Motor neuron (in vitro differentiated cells): Measurements from ENCODE around the gene PLCL1. TPM values are rescaled to one million over a fixed set of nuclear protein-coding genes. Genes with fewer than 3 reads are reported as not detected.
A peak's percentile ranks its signal among the peaks of the same experiment; 100 is the strongest.

Experiments used
- ATAC-seq, 8 experiments: fragments of 200-7000 bp; cut with Tn5 transposase; replicated peaks in 6 of 8; 2 replicates each; pipeline ENCODE4 v1.8.0; 2021; ENCODE audit warnings: mild to moderate bottlenecking in 8 of 8, moderate library complexity in 8 of 8
- H3K27ac ChIP-seq, 2 donors: fragments of 250-450 bp; sonication (Bioruptor Pico); 2 replicates each; pipeline ENCODE4 v1.9.0; 2021; ENCODE audit warnings: antibody characterized with exemption in 2 of 2, mild to moderate bottlenecking in 2 of 2, moderate library complexity in 1 of 2
- H3K4me1 ChIP-seq, 2 donors: fragments of 250-450 bp; sonication (Bioruptor Pico); replicated peaks in 1 of 2; 2 replicates each; pipeline ENCODE4 v1.6.1; 2021; ENCODE audit warnings: antibody characterized with exemption in 2 of 2, mild to moderate bottlenecking in 2 of 2, moderate library complexity in 1 of 2
- H3K4me3 ChIP-seq, 5 donors: fragments of 250-450 bp; sonication (Bioruptor Pico); 2 replicates each; pipeline ENCODE4 v1.9.0; 2021; ENCODE audit warnings: antibody characterized with exemption in 5 of 5, mild to moderate bottlenecking in 5 of 5, moderate library complexity in 4 of 5
- WGBS, 10 experiments: fragments of 450-650 bp; shearing (Covaris generic); methylation state at CpG; one replicate each; pipeline ENCODE4 v1.0.0; 2022; 5-methylcytosine and 5-hydroxymethylcytosine counted together
- in situ Hi-C, 9 experiments: fragments of 400-800 bp; cut with MboI; loops; one replicate each; pipeline ENCODE4 v1.15.0; 2021; ENCODE audit warnings: low sequenced_read_pairs in 9 of 9, low pct_unique_long_range_greater_than_20kb in 2 of 9; ENCODE audit not compliant: unreplicated experiment in 9 of 9
- total RNA-seq, 8 experiments: library from RNA; unstranded; fragments of 300-600 nt; gene quantifications; 2 replicates each; pipeline versions ENCODE4 v1.2.3 to v1.2.4, GENCODE V29; 2022

The PLCL1 gene
- total RNA-seq, 8 experiments from 2014 or later: 7.0 to 16.8 (median 10.1) TPM

DNA sequence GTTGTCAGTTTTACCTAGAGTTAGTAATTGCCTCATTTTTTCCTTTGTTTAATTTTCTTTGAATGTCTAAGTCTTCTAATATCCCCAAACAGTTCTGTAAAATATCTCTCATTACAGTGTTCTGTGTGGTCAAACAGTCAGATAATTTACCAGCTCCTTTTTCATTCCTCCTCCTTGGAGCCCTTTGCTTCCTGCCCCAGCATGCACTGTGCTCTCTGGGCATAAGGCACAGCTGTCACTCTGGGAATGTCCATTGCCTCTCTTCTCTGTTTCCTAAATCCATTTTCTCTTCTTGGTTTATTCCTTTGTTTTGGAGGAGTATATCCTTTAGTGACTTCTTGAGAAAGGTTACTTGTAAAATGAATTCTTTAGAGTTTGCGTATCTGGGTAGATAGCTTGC, 139.3 kb downstream of the PLCL1 start:
- no peak overlapping the region for H3K4me3 ChIP-seq
- 100% methylated on average over 1 of the region's 1 CpG; no CpG with 5 or more reads in 5 of the 10 experiments for WGBS, 10 experiments
- in situ Hi-C loops: no loop called here
- no peak for ATAC-seq
- H3K27ac ChIP-seq: no peak overlapping the region
- H3K4me1 ChIP-seq: peaks cover 9 to 18% of the 10 kb centered on the region in 2 donors

DNA sequence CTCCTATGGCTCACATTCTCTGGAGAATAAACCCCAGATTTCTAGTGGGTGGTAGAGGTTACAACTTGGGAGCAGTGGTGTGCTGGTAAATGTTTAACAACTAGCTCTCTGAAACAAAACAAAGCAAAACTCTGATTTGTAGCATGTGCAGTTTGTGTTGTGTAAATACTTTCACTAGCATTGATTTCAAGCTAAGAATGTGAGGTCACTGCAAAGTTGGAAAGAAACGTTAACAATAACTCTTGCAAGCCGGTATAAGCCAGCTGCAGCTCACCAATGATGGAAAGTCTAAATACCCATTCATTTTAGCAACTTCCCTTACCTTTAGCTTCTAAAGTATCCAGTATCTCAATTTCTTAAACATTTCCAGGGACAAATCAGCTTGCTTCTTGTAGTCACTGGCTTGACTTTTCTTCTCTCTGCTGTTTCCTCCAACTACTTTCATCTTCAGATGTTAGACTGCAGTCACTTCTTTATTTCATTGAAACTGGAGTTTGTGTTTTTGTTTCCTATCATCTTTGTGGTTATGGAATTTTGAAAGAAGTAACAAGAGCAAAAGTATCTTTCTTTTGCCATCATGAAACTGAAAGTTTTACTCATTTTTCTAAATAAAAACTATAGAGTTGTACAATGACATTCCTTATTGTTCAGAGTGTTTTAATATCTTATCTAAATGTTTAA, 140.2 kb downstream of the PLCL1 start:
- H3K4me3 ChIP-seq: no peak overlapping the region
- in situ Hi-C loops: no loop called here
- 30 to 84% (median 44%) methylated on average over 1 to 2 of the region's 2 CpGs; no CpG with 5 or more reads in 2 of the 10 experiments for WGBS, 10 experiments
- peaks cover 9 to 18% of the 10 kb centered on the region in 2 donors for H3K4me1 ChIP-seq
- ATAC-seq: peak in 1 of 8 experiments; percentile 7
- H3K27ac ChIP-seq: no peak overlapping the region

DNA sequence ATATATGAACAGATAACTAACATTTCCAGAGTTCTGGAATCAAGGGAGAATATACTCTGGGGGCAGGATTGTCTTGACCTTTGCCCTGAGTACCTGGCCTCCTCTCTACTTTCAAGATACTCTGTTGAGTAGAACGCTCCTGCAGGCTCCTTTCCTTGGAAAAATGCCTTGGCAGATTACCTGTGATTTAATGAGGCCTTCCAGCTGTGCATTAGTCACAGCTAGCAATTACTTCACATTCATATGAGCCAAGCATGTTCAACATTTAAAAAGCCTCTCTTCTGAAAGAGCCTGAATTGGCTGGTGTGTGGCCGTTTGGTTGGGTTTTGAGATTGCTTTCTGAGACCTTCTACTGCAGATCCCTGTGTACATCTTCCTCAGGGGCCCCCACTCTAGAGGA, 142.2 kb downstream of the PLCL1 start:
- in situ Hi-C loops: no loop called here
- H3K4me3 ChIP-seq: no peak overlapping the region
- H3K27ac ChIP-seq: no peak overlapping the region
- peak in 6 of 8 experiments; percentile 13 to 80 (median 66) for ATAC-seq
- H3K4me1 ChIP-seq: peaks cover 8 to 14% of the 10 kb centered on the region in 2 donors
- 36 to 100% (median 67%) methylated on average over 1 to 2 of the region's 2 CpGs; no CpG with 5 or more reads in 4 of the 10 experiments for WGBS, 10 experiments

DNA sequence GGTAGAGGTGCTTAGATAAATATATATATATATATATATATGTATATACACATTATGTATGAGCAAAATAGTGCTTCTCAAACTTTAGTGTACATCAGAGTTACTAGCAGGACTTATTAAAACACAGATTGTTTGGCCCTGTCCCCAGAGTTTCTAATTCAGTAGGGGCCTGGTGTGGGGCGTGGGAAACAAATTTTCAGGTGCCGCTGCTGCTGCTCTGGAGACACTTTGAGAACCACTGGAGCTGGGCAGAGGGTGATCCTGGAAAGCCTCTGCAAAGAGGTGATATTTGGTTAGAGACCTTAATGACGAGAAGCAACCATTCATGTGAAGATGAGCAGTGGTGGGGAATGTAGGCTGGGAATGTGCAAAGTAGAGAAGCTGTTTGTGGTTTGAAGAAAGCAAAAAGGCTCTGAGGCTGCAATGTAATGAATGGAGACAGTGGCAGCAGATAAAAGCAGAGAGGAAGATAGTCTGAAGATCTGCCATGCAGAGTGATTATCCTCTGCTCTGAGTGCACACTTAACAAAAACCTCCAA, 142.9 kb downstream of the PLCL1 start:
- ATAC-seq: no peak
- Histone ChIP-seq H3K4me3 (no peak overlapping the region), H3K27ac (no peak overlapping the region), H3K4me1 (peaks cover 5 to 14% of the 10 kb centered on the region in 2 donors)
- 50 to 100% (median 88%) methylated on average over 1 to 3 of the region's 3 CpGs; no CpG with 5 or more reads in 4 of the 10 experiments for WGBS, 10 experiments
- in situ Hi-C loops: no loop called here

DNA sequence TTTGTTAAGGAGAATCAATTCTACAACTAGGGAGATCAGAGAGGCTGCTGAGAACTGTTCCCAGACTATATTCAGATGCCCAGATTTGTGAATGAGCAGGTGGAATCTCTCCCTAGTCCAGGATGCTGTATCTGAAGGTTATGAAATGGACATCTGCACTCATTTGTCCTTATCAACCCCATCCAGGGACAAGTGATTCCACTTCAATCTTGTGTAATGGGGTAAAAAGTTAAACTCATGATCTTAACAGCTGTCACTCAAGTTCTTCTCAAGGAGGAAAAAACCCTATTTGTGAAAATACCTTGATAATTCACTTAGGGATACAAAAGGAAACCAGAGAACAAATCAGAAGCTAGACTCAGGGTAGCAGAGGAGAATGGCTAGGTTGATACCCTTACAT, 144.8 kb downstream of the PLCL1 start:
- no peak for ATAC-seq
- Histone ChIP-seq H3K4me3 (no peak overlapping the region), H3K27ac (no peak overlapping the region), H3K4me1 (peaks cover 4 to 14% of the 10 kb centered on the region in 2 donors)
- in situ Hi-C loops: no loop called here

DNA sequence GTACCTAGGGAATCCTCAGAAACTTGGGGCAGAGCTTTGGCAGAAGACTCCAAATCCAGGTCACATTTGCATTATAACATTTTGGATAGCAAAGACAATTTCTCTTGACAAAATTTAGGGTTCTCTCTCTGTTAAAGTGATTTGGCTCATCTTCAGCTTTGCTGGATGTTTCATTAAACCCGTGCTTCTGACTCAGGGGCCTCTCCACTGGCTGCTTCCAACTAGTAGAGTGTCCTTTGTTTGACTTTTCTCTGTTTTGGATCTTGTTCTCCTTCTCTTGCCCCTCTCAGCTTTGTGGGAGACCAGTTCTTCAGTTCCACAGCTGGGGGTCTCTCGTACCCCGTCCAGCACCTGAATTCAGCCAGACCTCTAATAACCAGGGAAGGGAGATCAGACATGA, 145.6 kb downstream of the PLCL1 start:
- no peak overlapping the region for H3K4me3 ChIP-seq
- in situ Hi-C loops: no loop called here
- no peak for ATAC-seq
- peaks cover 4 to 14% of the 10 kb centered on the region in 2 donors for H3K4me1 ChIP-seq
- WGBS, 10 experiments: 67 to 100% (median 96%) methylated on average over 1 to 3 of the region's 3 CpGs; no CpG with 5 or more reads in 1 of the 10 experiments
- no peak overlapping the region for H3K27ac ChIP-seq

DNA sequence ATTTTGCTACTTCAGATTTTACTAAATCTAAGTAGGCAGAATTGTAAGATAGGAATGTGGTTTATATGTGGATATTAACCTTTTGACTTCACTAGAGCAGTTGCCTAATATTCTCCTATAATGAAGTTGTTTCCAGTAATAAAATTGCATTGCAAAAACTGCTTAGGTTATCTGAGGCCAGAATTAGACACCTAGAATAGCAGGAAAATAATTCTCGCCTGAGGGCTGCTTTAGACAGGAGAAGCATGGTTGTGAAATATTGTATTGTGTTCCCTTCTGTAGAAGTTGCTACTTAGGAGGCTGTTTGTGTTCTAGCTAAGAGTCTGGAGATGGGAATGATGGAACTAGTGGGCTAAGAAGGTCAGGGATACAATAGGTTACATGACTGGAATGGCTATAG, 146.3 kb downstream of the PLCL1 start:
- H3K27ac ChIP-seq: no peak overlapping the region
- peaks cover 4 to 14% of the 10 kb centered on the region in 2 donors for H3K4me1 ChIP-seq
- in situ Hi-C loops: no loop called here
- peak in 3 of 8 experiments; percentile 47 to 80 (median 66) for ATAC-seq
- WGBS, 10 experiments: 20 to 100% (median 86%) methylated on average over 1 of the region's 1 CpG; no CpG with 5 or more reads in 3 of the 10 experiments
- H3K4me3 ChIP-seq: no peak overlapping the region

DNA sequence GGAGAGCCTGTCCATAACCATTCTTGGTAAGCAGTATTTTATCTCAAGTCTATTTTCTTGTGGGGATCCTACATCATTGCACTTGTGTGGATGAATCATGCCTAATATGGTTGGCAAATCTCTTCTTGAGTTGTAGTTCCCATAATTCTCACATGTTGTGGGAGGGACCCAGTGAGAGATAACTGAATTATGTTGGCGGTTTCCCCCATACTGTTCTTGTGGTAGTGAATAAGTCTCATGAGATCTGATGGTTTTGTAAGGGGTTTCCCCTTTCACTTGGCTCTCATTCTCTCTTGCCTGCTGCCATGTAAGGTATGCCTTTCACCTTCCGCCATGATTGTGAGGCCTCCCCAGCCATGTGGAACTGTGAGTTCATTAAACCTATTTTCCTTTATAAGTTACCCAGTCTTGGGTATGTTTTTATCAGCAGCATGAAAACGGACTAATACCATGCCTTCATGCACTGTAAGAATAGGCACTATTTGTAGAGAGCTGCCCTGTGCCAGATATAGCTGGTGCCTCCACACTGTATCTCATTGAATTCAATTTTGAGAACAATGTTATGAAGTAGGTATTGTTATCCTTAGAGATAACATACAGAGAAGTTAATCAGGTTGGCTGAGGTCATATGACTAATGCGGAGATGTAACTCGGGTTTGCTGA, 148.3 kb downstream of the PLCL1 start:
- Histone ChIP-seq H3K4me1 (peaks cover 0 to 4% of the 10 kb centered on the region in 2 donors), H3K27ac (no peak overlapping the region), H3K4me3 (no peak overlapping the region)
- ATAC-seq: no peak
- in situ Hi-C loops: no loop called here
- whole genome bisulfite sequencing, 10 experiments: 67 to 100% (median 90%) methylated on average over 1 to 5 of the region's 5 CpGs; no CpG with 5 or more reads in 1 of the 10 experiments

DNA sequence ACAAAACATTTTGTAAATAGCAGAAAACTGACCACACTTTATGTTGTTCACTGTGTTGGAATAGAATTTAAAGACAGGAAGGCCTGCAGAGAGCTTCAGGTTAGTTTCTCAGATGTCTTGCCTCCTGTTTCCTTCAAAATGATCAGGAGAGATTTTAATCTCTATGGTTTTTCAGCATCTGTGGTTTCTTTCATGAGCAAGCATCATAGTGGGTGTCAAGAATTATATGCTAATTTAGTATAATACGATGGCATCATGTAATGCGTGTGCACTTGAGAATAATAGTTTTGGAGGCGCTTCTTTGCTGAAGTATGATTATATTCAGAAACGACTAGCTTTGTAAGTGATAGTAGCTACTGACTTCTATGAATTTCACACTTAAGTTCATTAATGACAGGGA, 149.9 kb downstream of the PLCL1 start:
- peaks cover 0 to 4% of the 10 kb centered on the region in 2 donors for H3K4me1 ChIP-seq
- H3K4me3 ChIP-seq: no peak overlapping the region
- ATAC-seq: peak in 2 of 8 experiments; percentile 14 to 59
- no peak overlapping the region for H3K27ac ChIP-seq
- WGBS, 10 experiments: 14 to 100% (median 83%) methylated on average over 1 to 4 of the region's 4 CpGs; no CpG with 5 or more reads in 1 of the 10 experiments
- in situ Hi-C loops: no loop called here

DNA sequence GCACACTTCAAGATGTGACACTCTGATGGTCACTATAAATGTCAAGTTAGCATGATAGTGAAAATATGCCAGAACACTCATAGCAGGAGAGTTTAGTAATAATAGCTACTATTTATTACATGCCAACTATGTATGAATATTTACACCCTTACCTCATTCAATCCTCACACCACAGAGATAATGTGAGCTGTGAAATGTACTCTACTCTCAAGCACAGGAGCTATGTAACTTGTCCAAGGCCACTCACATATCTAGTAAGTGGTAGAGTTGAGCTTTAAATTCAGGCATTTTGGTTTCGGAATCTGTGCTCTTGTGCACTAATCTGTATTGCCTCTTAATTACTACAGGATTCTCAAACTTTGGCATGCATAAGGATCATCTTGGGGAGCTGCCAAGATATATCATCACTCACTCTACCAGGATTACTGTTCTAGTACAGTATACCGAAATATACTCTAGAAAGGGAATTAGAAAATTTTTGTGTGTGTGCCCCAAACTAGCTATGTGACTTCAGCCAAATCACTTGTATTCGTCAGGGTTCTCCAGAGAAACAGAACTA, 154.3 kb downstream of the PLCL1 start:
- Histone ChIP-seq H3K4me1 (no peaks in the 10 kb centered on the region), H3K27ac (no peak overlapping the region), H3K4me3 (no peak overlapping the region)
- no peak for ATAC-seq
- 45 to 100% (median 97%) methylated on average over 1 to 3 of the region's 3 CpGs for WGBS, 10 experiments
- in situ Hi-C loops: no loop called here

DNA sequence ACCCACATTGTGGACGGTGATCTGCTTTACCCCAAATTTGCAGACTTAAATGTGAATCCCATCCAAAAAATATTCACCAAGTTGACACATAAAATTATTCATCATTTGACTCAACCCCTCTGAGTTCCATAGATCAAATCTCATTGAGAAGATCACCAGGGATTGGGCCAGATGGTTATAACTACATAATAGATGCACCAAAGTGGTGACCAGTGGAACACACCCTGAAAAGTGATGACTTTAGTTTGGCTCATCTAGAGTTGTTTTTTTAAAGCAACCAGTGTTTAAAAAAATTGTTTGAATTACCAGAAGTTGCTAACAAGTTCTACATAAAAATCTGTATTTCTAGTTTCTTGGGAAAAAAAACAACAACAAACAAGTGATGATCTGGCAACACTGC, 155.0 kb downstream of the PLCL1 start:
- 11 to 100% (median 83%) methylated on average over 1 of the region's 1 CpG; no CpG with 5 or more reads in 5 of the 10 experiments for WGBS, 10 experiments
- Histone ChIP-seq H3K4me3 (no peak overlapping the region), H3K27ac (no peak overlapping the region), H3K4me1 (no peaks in the 10 kb centered on the region)
- in situ Hi-C loops: no loop called here
- ATAC-seq: peak in 1 of 8 experiments; percentile 57

DNA sequence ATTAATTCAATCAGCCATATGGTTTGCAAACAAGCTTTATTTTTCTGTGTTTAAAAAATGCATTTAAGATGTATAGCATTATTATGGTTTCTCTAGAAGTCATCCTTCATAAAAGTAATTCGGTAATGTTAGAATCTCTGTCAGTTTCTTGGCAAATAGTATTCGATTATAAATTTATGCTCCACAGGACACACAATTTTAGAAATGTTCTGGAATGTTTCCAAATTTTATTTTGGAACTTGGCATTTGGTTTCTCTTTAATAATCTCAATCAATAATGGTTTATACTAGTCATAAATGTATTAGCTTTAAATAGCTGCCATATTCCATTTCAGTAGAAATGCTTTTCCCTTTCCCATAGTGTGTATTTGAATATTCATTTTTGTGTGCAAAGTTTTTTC, 156.4 kb downstream of the PLCL1 start:
- no peak for ATAC-seq
- Histone ChIP-seq H3K4me3 (no peak overlapping the region), H3K4me1 (no peaks in the 10 kb centered on the region), H3K27ac (no peak overlapping the region)
- in situ Hi-C loops: no loop called here
- 42 to 86% (median 64%) methylated on average over 2 of the region's 2 CpGs; no CpG with 5 or more reads in 1 of the 10 experiments for whole genome bisulfite sequencing, 10 experiments

DNA sequence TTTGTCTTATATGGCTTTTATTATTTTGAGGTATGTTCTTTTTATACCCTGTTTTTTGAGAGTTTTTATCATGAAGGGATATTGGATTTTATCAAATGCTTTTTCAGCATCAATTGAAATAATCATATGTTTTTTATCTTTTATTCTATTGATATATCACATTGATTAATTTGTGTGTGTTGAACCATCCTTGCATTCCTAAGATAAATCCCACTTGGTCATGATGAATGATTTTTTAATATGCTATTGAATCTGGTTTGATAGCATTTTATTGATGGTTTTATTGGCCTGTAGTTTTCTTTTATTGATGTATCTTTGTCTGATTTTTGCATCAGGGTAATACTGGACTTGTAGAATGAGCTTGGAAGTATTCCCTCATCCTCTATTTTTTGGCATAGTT, 160.3 kb downstream of the PLCL1 start:
- no peaks in the 10 kb centered on the region for H3K4me1 ChIP-seq
- no peak overlapping the region for H3K27ac ChIP-seq
- ATAC-seq: no peak
- no peak overlapping the region for H3K4me3 ChIP-seq
- in situ Hi-C loops: no loop called here
